HG03571 (cell line): Measurements from ENCODE around the gene NBPF6.
"Not testable (repeated sequence)": the region's sequence is repeated elsewhere in the genome, so short reads cannot be mapped to it uniquely, and the experiment has no call there.

ENCODE experiments used
- ATAC-seq: cut with Tn5 transposase; IDR thresholded peaks from one replicate; pipeline ENCODE4 v1.9.1; 2021; ENCODE audit not compliant: unreplicated experiment

NBPF6 gene

DNA sequence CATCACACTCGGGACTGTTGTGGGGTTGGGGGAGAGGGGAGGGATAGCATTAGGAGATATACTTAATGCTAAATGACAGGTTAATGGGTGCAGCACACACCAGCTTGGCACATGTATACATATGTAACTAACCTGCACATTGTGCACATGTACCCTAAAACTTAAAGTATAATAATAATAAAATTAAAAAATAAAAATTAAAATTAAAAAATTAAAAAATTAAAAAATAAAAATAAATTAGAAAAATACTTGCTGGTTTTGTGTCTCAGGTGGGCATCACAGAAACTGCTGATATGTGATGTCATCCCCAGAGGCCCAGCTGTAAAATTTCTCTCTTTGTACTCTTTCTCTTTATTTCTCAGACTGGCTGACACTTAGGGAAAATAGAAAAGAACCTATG lies 44.9 kb downstream of the NBPF6 start:
- ATAC-seq = not testable (repeated sequence)

DNA sequence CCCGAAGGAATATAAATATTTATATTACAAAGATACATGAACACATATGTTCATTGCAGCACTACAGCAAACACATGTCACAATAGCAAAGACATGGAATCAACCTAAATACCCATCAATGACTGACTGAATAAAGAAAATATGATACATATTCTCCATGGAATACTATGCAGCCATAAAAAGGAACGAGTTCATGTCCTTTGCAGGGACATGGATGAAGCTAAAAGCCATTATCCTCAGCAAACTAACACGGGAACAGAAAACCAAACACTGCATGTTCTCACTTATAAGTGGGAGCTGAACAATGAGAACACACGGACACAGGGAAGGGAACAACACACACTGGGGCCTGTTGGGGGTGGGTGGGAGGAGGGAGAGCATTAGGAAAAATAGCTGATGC lies 46.7 kb downstream of the NBPF6 start:
- not testable (repeated sequence) for ATAC-seq

DNA sequence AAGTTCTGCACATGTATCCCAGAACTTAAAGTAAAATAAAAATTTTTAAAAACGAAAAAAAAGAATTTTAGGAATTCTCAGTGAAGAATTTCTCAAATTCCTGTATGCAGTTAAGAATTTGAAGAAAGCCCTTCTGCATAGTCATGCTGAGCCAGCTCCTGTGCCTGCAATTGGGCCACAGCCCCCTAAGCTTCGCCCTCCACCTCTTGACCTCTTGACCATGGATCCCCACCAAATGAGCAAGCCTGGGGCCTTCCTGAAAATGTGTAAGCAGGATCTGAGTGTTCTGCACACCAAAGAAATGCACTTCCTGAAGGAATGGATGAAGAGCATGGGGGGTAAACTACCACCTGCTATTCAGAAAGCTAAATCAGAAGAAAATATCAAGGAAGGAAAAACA lies 52.0 kb downstream of the NBPF6 start:
- no peak for ATAC-seq

DNA sequence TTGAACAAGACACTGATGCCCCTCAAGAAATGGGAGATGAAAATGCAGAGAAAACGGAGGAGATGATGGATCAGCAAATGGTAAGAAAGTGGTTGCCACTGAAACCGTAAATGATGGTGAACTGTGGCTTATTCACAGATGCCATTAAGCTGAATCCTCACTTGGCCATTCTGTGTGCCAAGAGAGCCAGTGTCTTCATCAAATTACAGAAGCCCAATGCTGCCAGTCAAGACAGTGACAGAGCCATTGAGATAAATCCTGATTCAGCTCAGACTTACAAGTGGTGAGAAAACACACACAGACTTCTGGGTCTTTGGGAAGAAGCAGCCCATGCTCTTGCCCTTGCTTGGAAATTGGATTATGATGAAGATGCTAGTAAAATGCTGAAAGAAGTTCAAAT lies 52.5 kb downstream of the NBPF6 start:
- no peak for ATAC-seq

DNA sequence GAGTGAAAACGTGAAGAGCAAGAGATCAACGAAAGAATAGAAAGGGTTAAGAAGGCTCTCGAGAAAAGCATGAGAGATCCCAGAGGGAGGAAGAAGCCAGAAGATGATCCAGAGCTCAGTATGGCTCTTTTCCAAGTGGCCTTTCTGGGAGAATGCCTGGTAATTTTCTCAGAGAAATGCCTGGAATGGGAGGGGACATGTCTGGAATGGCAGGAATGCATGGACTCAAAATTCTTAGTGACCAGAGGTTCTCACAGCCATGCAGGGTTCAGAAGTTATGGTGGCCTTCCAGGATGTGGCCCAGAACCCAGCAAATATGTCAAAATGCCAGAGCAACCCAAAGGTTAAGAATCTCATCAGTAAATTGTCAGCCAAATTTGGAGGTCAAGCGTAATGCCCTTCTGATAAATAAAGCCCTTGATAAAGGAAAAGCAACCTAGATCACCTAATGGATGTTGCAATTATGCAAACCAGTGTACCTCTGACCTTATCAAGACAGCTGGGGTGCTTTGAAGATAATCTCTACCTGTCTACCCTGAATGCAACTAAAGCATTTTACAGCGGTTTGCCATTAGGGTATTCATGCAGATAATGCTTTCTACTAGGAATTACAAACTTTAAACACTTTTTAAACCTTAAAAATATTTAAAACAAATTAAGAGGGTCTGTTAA lies 53.1 kb downstream of the NBPF6 start:
- no peak for ATAC-seq

DNA sequence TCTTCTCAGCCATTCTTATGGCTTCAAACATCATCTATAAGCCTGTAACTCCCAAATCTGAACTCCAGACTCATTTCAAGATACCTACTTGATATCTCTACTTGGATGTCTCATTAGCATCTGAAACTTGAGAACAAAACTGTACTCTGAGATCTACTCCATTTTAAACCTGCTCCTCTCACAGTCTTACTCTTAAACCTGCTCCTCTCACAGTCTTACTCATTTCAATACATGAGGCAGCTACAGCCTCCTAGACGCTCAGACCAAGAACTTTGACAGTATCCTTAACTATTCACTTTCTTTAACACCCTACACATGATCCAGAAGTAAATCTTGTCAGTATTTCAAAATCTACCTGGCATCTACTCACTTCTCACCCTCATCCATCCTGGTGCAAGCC lies 54.3 kb downstream of the NBPF6 start:
- no peak for ATAC-seq

DNA sequence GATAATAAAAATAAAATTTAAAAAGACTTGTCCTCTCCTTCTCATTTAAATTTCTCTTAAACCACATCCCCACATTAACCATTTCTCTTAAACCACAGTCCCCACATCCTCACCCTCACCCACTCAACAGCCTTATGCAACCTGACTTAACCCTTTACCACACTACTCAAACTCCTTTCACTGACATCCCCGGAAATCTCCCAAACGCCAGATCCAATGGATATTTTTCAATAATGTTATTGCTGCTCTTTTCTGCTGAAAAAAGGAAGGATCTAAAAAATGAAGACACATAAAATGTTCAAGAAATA lies 55.6 kb downstream of the NBPF6 start:
- ATAC-seq = no peak

DNA sequence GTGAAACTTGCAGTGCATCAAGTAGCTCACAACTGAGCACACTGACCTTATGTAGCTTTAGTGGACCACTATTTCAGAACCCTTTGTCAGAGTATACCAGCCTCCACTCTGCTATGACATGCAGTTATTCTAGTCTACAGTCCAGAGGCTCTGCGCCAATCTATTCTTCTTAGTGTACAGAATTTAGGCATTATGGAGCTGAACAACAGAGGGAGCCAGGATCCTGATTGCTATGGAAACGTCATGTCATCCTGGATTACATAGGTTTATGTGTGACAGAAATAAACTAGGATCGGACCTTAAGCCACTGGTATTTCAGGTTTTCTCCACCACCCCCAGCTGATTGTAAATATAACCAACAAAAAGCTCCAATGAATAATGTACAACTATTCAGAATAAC lies 61.6 kb downstream of the NBPF6 start:
- no peak for ATAC-seq

DNA sequence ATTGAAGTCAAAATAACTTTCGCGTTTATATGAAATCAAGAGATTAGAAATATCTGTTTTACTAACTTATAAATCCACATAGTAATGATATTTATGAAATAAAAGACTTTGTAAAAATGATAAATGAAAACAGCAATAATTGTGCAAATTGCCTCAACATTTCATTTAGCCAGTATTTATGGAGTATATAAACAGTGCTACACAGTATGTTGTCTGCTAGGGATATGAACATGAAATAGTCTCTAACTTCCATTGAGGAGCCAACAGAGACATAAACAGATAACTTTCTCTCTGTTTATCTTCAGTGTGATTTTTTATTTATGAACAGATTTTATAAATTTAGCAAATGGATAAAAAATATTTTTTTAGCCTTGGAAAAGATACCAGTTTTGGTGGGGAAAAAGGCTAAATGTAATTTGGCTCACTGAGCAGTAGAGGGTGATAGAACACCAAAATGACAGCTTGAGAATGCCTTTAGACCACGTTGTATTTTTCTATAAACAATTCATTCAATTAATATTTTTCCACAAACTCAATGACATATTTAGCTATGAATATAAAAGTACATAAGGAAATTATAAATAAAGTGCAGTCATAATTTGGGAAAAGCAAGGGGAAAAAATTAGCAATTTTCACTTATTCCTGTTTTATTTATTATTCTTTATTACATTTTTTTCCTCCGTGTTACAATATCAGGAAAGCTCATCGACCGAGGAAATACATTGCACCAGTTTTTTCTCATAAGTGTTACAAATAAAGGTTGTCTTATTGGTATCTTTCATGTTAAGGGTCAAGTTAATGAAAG lies 62.3 kb downstream of the NBPF6 start:
- ATAC-seq = no peak

DNA sequence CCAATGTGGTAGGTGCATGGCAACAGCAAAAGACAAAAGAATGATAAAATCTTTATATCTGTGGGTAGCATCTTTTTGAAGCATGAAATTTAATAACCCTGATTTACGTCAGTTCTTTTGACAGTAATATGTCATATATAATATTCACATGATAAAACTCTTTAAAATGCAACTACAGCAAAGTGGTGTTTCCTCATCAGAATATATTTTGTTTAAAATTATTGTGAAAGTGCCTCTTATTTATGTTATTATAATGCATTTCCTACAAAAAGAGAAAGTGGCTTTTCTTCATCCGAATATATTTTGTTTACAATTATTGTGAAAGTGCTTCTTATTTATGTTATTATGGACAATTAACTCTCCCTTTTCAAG lies 62.9 kb downstream of the NBPF6 start:
- ATAC-seq = no peak

DNA sequence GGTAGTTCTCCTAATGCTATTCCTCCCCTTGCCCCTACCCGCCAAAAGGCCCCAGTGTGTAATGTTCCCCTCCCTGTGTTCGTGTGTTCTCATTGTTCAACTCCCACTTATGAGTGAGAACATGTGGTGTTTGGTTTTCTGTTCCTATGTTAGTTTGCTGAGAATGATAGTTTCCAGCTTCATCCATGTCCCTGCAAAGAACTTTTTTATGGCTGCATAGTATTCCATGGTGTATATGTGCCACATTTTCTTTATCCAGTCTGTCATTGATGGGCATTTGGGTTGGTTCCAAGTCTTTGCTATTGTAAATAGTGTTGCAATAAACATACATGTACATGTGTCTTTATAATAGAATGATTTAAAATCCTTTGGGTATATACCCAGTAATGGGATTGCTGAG lies 63.8 kb downstream of the NBPF6 start:
- not testable (repeated sequence) for ATAC-seq

DNA sequence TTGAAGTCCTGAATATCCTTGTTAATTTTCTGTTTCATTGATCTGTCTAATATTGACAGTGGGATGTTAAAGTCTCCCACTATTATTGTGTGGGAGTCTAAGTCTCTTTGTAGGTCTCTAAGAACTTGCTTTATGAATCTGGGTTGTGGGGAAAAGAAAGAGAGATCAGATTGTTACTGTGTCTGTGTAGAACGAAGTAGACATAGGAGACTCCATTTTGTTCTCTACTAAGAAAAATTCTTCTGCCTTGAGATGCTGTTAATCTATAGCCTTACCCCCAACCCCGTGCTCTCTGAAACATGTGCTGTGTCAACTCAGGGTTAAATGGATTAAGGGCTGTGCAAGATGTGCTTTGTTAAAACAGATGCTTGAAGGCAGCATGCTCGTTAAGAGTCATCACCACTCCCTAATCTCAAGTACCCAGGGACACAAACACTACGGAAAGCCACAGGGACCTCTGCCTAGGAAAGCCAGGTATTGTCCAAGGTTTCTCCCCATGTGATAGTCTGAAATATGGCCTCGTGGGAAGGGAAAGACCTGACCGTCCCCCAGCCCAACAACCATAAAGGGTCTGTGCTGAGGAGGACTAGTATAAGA lies 67.3 kb downstream of the NBPF6 start:
- not testable (repeated sequence) for ATAC-seq
